Activated T-cell treated with anti-CD3 and anti-CD28 coated beads for 1 hour (primary cell): ENCODE data around the gene FAM50A.
"Not testable (repeated sequence)": the region's sequence is repeated elsewhere in the genome, so short reads cannot be mapped to it uniquely, and the experiment has no call there.

ENCODE experiments used
- DNase-seq: peaks from one replicate; pipeline ENCODE4 v3.0.0-alpha.2; 2020; ENCODE audit warnings: low read depth

FAM50A gene

GRCh38 chrX:154443992-154444754 is at the start of gene FAM50A:
Gene FAM50A (plus strand): TSS chrX:154444141. CDS start chrX:154444236, 95 bp downstream.
- DNase-seq = peak; percentile 53

GRCh38 chrX:154396363-154396762 is 47.6 kb upstream of the FAM50A start:
- not testable (repeated sequence) for DNase-seq

GRCh38 chrX:154396973-154397887 is 46.7 kb upstream of the FAM50A start:
- peak; percentile 36 for DNase-seq

GRCh38 chrX:154397888-154398667 is 45.9 kb upstream of the FAM50A start, which contains the start of gene RPL10:
Gene RPL10 (plus strand): TSS chrX:154398377. CDS start chrX:154398520, 143 bp downstream.
- peak; percentile 78 for DNase-seq

GRCh38 chrX:154398668-154399526 is 45.0 kb upstream of the FAM50A start:
- DNase-seq = peak; percentile 73

- no peak for DNase-seq
Observed at GRCh38 chrX:154399527-154400368, 44.2 kb upstream of the FAM50A start.

GRCh38 chrX:154400369-154400817 is 43.5 kb upstream of the FAM50A start:
- DNase-seq = not testable (repeated sequence)

GRCh38 chrX:154401045-154401799 is 42.7 kb upstream of the FAM50A start:
- DNase-seq = no peak

GRCh38 chrX:154401918-154402621 is 41.9 kb upstream of the FAM50A start:
- DNase-seq = no peak

- no peak for DNase-seq
Observed at GRCh38 chrX:154402622-154403127, 41.3 kb upstream of the FAM50A start.

GRCh38 chrX:154403192-154403591 is 40.7 kb upstream of the FAM50A start:
- no peak for DNase-seq

- DNase-seq = no peak
Observed at GRCh38 chrX:154403858-154404257, 40.1 kb upstream of the FAM50A start.

GRCh38 chrX:154404625-154405192 is 39.2 kb upstream of the FAM50A start:
- no peak for DNase-seq

- DNase-seq = no peak
Observed at GRCh38 chrX:154408659-154409221, 35.2 kb upstream of the FAM50A start.

GRCh38 chrX:154409222-154409871 is 34.6 kb upstream of the FAM50A start, which contains the start of gene DNASE1L1:
Gene DNASE1L1 (minus strand): TSS chrX:154409254. CDS start chrX:154405568, 3,686 bp downstream.
- no peak for DNase-seq

- DNase-seq = peak; percentile 34
Observed at GRCh38 chrX:154411981-154412340, 32.0 kb upstream of the FAM50A start.

- peak; percentile 19 for DNase-seq
Observed at GRCh38 chrX:154412468-154412867, 31.5 kb upstream of the FAM50A start.
